Hepatocyte (in vitro differentiated cells): ENCODE measurements around the gene CUX1.

Source experiments
- CTCF ChIP-seq: fragments of 200-600 bp; sonication (generic); IDR thresholded peaks from 2 replicates; pipeline ENCODE4 v1.5.1; 2016; ENCODE audit warnings: antibody characterized with exemption, mild to moderate bottlenecking; ENCODE audit not compliant: poor library complexity
- EZH2phosphoT487 ChIP-seq: fragments of 200-600 bp; sonication (generic); IDR thresholded peaks from one replicate; pipeline ENCODE4 v1.6.1; 2018; ENCODE audit warnings: antibody characterized with exemption, mild to moderate bottlenecking, low read depth, moderate library complexity; ENCODE audit not compliant: unreplicated experiment, severe bottlenecking

GRCh38 chr7:101984133-101984879 is 166.9 kb downstream of the CUX1 start:
- TF ChIP-seq CTCF (no peak), EZH2phosphoT487 (no peak)
